Measurements from ENCODE around the gene ATP5F1E. TPM values are rescaled to one million over a fixed set of nuclear protein-coding genes. Genes with fewer than 3 reads are reported as not detected.

Gene ATP5F1E
- total RNA-seq, 1 experiment from 2014 or later, result 181 TPM

- H3K36me3 ChIP-seq (ENCODE audit: control insufficient read depth, insufficient read depth, low read length), result no peaks in the 10 kb centered on the region
- Mint-ChIP-seq H3K27ac (ENCODE audit: unreplicated experiment) (no peak overlapping the region), H3K36me3 (ENCODE audit: insufficient read depth, unreplicated experiment) (no peaks in the 10 kb centered on the region), H3K4me1 (ENCODE audit: low read depth, unreplicated experiment) (peaks cover 4% of the 10 kb centered on the region), H3K9me3 (ENCODE audit: unreplicated experiment) (no peaks in the 10 kb centered on the region), H3K4me3 (ENCODE audit: unreplicated experiment) (no peak overlapping the region), H3K27me3 (ENCODE audit: insufficient read depth, unreplicated experiment) (peaks cover 21% of the 10 kb centered on the region)
- CTCF ChIA-PET, result no interaction called here
- no peaks in the 10 kb centered on the region for H3K4me1 ChIP-seq
- H3K4me3 ChIP-seq (ENCODE audit: low read depth, low read length), result no peak overlapping the region
- intact Hi-C loops (cut with micrococcal nuclease; ENCODE audit: unreplicated experiment), result no loop called here
- POLR2A ChIA-PET, result interaction anchor here (0.6 kb wide), 1 partner anchor 36 kb away, joined by 6 read pairs; no protein-coding TSS in a partner anchor
- peaks cover 2% of the 10 kb centered on the region; the same call in 1 of the 2 replicates for H3K27me3 ChIP-seq (replicated peaks; ENCODE audit: control insufficient read depth, insufficient read depth, low read length)
- no peak for TF ChIP-seq CTCF (IDR thresholded peaks at IDR 0.05; ENCODE audit: insufficient read depth in 1 of 2, low read depth in 1 of 2, low read length in 1 of 2, severe bottlenecking in 1 of 2, unreplicated experiment in 1 of 2)
- no TSS peak for BruUV-seq (replicated peaks)
- no peaks in the 10 kb centered on the region for H3K9me3 ChIP-seq
- no peak for DNase-seq
These were observed 36.4 kb upstream of the ATP5F1E start for GRCh38 chr20:59068534-59068933.

- peaks cover 15% of the 10 kb centered on the region for H3K27me3 Mint-ChIP-seq (ENCODE audit: insufficient read depth, unreplicated experiment)
- TF ChIP-seq CTCF (IDR thresholded peaks at IDR 0.05; ENCODE audit: insufficient read depth in 1 of 2, low read depth in 1 of 2, low read length in 1 of 2, severe bottlenecking in 1 of 2, unreplicated experiment in 1 of 2), result no peak
- no peaks in the 10 kb centered on the region for H3K9me3 Mint-ChIP-seq (ENCODE audit: unreplicated experiment)
- peaks cover 1% of the 10 kb centered on the region; the same call in 1 of the 2 replicates for H3K27me3 ChIP-seq (replicated peaks; ENCODE audit: control insufficient read depth, insufficient read depth, low read length)
- no peak overlapping the region for H3K27ac Mint-ChIP-seq (ENCODE audit: unreplicated experiment)
- no peaks in the 10 kb centered on the region for H3K36me3 ChIP-seq (ENCODE audit: control insufficient read depth, insufficient read depth, low read length)
- intact Hi-C loops (cut with micrococcal nuclease; ENCODE audit: unreplicated experiment), result no loop called here
- no TSS peak for BruUV-seq (replicated peaks)
- H3K4me1 ChIP-seq, result no peaks in the 10 kb centered on the region
- ChIA-PET CTCF (interaction anchor here (0.6 to 1.0 kb wide), 2 partner anchors 8 to 32 kb away, joined by 3 read pairs; partner anchors contain the start of gene ATP5F1E), POLR2A (interaction anchor here (0.5 kb wide), 1 partner anchor 124 kb away, joined by 4 read pairs; no protein-coding TSS in a partner anchor)
- peaks cover 7% of the 10 kb centered on the region for H3K4me1 Mint-ChIP-seq (ENCODE audit: low read depth, unreplicated experiment)
- no peaks in the 10 kb centered on the region for H3K36me3 Mint-ChIP-seq (ENCODE audit: insufficient read depth, unreplicated experiment)
- no peak overlapping the region for H3K4me3 ChIP-seq (ENCODE audit: low read depth, low read length)
- no peak for DNase-seq
- no peak overlapping the region for H3K4me3 Mint-ChIP-seq (ENCODE audit: unreplicated experiment)
- H3K9me3 ChIP-seq, result no peaks in the 10 kb centered on the region
These were observed 32.1 kb upstream of the ATP5F1E start for GRCh38 chr20:59064214-59064722.

- H3K36me3 Mint-ChIP-seq (ENCODE audit: insufficient read depth, unreplicated experiment), result no peaks in the 10 kb centered on the region
- H3K4me1 Mint-ChIP-seq (ENCODE audit: low read depth, unreplicated experiment), result peaks cover 7% of the 10 kb centered on the region
- H3K9me3 Mint-ChIP-seq (ENCODE audit: unreplicated experiment), result no peaks in the 10 kb centered on the region
- CTCF ChIA-PET, result interaction anchor here (0.6 to 1.0 kb wide), 3 partner anchors 7 to 31 kb away, joined by 3 read pairs; partner anchors contain the start of gene ATP5F1E
- H3K9me3 ChIP-seq, result no peaks in the 10 kb centered on the region
- TF ChIP-seq CTCF (IDR thresholded peaks at IDR 0.05; ENCODE audit: insufficient read depth in 1 of 2, low read depth in 1 of 2, low read length in 1 of 2, severe bottlenecking in 1 of 2, unreplicated experiment in 1 of 2), result no peak
- H3K27me3 ChIP-seq (replicated peaks; ENCODE audit: control insufficient read depth, insufficient read depth, low read length), result peaks cover 1% of the 10 kb centered on the region; the same call in 1 of the 2 replicates
- H3K4me1 ChIP-seq, result no peaks in the 10 kb centered on the region
- H3K4me3 Mint-ChIP-seq (ENCODE audit: unreplicated experiment), result no peak overlapping the region
- intact Hi-C loops (cut with micrococcal nuclease; ENCODE audit: unreplicated experiment), result no loop called here
- no peak overlapping the region for H3K4me3 ChIP-seq (ENCODE audit: low read depth, low read length)
- POLR2A ChIA-PET, result no interaction called here
- no peak overlapping the region for H3K27ac Mint-ChIP-seq (ENCODE audit: unreplicated experiment)
- no peak for DNase-seq
- BruUV-seq (replicated peaks), result no TSS peak
- H3K36me3 ChIP-seq (ENCODE audit: control insufficient read depth, insufficient read depth, low read length), result no peaks in the 10 kb centered on the region
- H3K27me3 Mint-ChIP-seq (ENCODE audit: insufficient read depth, unreplicated experiment), result peaks cover 15% of the 10 kb centered on the region
These were observed 31.5 kb upstream of the ATP5F1E start for GRCh38 chr20:59063358-59064213.

All from Caco-2 (cell line).